GM06990 (cell line): Measurements from ENCODE around the gene KIF12.

ENCODE experiments used
- DNase-seq: peaks from one replicate; pipeline ENCODE4 v3.0.0-alpha.2; 2011; ENCODE audit not compliant: insufficient read length; ENCODE audit errors: extremely low read depth
- H3K27me3 ChIP-seq: replicated peaks from 2 replicates; pipeline ENCODE4 v1.6.0; 2011; ENCODE audit warnings: low read length; ENCODE audit not compliant: control insufficient read depth, insufficient read depth
- H3K36me3 ChIP-seq: 2 replicates; pipeline ENCODE4 v1.5.1; 2011; ENCODE audit warnings: low read length; ENCODE audit not compliant: control insufficient read depth, insufficient read depth
- H3K4me3 ChIP-seq: replicated peaks from 2 replicates; pipeline ENCODE4 v1.5.1; 2011; ENCODE audit warnings: low read depth, mild to moderate bottlenecking, control low read depth, low read length
- TF ChIP-seq, protein P1 (sequence below): IDR thresholded peaks from 2 replicates; pipeline ENCODE4 v1.5.1; 2011; ENCODE audit warnings: low read length, control low read depth, mild to moderate bottlenecking, inconsistent platforms; ENCODE audit not compliant: insufficient read depth, poor library complexity, severe bottlenecking

Gene KIF12

DNA sequence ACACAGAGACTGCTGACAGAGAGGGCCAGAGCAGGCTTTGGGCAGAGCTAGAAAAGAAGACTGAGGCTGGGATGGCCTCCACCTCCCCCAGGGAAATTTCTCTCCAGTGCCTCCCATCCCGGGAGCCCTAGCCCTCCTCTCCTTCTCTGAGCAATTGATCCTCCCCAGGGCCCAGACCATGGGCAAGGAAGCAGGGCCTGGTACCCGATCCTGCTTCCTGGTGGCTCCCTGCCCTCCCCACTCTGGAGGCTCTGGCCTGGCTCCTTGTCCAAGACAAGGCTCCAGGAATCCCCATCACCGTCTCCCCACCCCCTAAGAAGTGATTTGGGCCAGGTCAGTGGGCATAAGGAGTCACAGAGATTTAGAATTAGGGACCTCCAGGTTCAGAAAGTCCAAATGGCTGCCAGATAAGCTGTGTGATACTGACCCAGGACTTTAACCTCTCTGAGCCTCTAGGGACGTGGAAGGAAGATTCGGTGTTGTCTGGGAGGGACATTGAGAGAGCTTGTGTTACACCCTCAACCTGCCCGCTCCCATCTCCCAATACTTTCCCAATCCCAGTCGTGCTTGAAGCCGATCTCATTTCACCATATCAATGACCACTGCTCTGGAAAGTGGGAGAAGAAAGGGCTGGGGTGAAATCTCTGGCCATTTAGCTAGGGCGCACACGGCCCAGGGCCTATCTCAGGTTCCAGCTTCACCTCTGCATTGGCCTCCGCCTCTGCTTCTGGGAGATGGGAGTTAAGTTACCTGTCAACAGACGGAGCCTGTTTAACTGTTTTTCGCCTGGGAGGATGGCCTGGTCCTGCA is 25.8 kb upstream of the KIF12 start:
- TF ChIP-seq, protein P1, sequence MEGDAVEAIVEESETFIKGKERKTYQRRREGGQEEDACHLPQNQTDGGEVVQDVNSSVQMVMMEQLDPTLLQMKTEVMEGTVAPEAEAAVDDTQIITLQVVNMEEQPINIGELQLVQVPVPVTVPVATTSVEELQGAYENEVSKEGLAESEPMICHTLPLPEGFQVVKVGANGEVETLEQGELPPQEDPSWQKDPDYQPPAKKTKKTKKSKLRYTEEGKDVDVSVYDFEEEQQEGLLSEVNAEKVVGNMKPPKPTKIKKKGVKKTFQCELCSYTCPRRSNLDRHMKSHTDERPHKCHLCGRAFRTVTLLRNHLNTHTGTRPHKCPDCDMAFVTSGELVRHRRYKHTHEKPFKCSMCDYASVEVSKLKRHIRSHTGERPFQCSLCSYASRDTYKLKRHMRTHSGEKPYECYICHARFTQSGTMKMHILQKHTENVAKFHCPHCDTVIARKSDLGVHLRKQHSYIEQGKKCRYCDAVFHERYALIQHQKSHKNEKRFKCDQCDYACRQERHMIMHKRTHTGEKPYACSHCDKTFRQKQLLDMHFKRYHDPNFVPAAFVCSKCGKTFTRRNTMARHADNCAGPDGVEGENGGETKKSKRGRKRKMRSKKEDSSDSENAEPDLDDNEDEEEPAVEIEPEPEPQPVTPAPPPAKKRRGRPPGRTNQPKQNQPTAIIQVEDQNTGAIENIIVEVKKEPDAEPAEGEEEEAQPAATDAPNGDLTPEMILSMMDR: no peak
- Histone ChIP-seq H3K27me3 (peaks cover 2% of the 10 kb centered on the region), H3K36me3 (no peaks in the 10 kb centered on the region), H3K4me3 (no peak overlapping the region)
- no peak for DNase-seq

DNA sequence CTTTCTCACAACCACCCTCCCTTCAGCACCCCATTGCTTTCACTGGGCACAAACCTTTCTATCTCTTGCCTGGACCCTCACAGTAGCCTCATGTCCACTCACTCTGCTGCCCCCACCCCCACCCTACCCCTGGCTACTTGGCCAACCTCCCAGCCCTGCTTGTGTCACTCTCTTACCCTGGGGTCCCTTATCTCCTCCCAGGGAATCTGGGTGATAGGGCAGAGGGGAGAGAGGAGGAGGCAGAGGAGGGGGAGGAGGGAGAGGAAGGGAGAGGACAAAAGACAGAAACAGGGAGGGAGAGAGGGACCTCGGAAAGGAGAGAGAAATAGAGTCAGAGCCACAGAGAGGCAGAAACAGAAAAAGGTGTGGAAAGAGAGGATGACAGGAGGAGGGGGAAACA is 25.0 kb upstream of the KIF12 start:
- Histone ChIP-seq H3K27me3 (peaks cover 2% of the 10 kb centered on the region), H3K4me3 (no peak overlapping the region), H3K36me3 (no peaks in the 10 kb centered on the region)
- no peak for DNase-seq
- TF ChIP-seq, protein P1: no peak

DNA sequence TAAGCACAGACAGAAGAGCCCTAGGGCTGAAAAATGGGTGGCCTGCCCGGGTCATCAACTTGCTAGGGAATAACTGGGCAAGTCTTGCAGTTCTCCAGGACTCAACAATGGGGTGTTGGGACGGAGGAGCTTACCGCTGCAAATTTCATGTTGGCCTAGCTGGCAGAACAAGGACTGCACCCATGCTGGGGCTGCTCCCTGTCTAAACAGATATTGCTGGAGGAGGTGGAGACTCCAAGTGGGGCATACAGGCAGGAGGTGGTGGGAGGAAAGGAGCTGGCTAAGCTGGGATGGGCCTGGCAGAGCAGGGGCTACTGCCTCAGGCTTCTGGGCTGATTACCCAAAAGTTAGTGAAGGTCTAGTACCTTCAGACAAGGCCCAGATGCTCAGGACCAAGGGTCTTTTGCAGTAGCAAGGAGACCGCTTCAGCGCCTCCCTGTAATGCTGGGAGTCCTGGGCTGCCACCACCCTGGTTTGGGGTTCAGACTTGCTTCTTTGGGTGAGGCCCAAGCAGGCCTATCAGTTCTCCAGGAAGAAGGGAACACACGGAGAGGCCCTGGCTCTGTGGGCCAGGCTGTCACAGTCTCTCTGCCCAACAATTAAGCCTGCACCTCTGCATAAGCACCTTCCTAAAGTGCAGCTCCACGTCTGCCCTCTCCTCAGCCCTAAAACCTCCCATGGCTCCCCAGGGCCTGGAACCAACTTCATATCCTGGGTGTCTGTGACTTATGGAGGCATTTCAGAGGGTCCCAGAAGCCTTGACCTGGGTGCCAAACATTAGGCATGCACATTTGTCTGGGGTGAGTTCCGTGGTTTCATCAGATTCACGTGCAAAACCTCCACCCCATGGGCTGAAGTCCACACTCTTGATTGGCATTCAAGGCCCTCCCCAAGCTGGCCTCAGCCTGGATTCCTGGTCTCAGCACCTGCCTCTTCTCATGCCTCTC is 24.2 kb upstream of the KIF12 start:
- Histone ChIP-seq H3K27me3 (peaks cover 2% of the 10 kb centered on the region), H3K36me3 (no peaks in the 10 kb centered on the region), H3K4me3 (no peak overlapping the region)
- TF ChIP-seq, protein P1: no peak
- DNase-seq: no peak

DNA sequence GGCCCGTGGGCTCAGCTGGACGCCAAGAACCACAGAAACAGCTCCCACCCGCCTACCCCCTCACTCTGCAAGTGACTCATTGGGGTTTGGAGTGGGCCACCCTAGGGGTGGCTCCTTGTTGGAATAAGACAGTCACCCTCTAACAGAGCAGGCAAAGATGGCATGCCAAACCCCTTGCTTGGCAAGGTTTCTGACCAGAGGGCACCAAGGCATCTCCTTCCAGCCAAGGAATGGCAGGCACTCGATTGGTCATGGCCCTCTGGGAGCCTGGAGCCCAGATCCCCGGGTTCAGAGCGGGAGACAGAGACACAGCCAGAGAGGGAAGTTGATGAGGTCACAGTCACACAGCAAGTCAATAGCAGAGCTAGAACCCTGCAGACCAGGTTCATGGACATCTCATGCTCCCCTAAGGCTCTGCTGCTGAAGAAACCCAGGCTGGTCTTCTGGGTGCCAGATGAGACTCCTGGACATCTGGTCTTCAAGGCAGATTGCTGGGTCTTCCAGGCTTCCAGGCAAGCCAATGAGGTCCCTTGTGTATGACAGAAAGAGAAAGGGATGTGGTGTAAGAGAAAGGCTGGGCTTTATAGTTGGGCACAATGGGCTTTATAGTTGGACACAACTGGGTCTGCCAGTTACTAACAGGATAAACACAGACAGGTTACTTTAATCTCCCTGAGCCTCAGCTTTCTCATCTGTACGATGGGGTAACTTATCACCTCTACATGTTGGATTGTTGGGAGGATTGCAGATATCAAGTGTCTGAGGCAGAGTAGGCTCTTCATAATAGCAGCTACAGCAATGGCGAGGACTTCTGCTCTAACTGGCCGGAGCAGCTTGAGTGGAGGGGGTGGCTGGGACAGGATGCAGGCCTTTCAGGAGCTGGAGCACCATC is 23.3 kb upstream of the KIF12 start:
- TF ChIP-seq, protein P1: no peak
- no peak overlapping the region for H3K4me3 ChIP-seq
- DNase-seq: no peak
- peaks cover 2% of the 10 kb centered on the region for H3K27me3 ChIP-seq
- no peaks in the 10 kb centered on the region for H3K36me3 ChIP-seq
